NCI-H446 treated with DMSO at 0.1 percent for 48 hours (cell line): ENCODE data around the gene XPC.

Source experiments
- DNase-seq: peaks from one replicate; lab custom pipeline; 2025; lab: John Stamatoyannopoulos, UW

Gene XPC

DNA sequence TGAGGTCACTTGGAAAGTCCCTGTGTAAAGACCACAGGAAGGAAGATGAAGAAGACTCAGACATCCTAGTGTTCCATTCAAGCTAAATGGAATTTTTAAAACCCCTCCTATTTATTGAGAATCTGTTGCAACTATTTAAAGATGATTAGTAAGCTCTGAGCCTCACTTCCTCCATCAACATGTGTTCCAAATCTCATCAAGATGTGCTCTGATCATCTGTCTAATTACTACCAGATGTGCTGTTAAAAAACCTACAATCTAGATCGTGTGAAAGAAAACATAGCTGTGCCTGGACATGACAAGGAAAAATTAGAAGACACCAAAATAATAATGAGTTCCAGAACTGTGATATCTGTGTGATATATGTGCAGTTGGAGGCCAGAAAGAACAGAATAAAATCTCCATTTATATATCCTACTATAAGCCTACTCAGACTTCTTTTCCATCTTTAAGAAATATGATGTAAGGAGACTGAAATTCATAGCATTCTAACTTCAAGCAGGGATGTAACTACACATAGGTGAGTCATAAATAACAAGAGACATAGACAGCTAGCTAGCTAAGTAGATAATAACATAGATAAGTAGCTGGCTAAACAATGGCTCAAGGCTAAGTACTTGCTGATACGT lies 7.8 kb downstream of the XPC start:
- DNase-seq: no peak

GRCh38 chr3:14169871-14170270 lies 8.5 kb downstream of the XPC start:
- no peak for DNase-seq

- DNase-seq: no peak
These were observed 9.0 kb downstream of the XPC start for GRCh38 chr3:14169435-14169834.

GRCh38 chr3:14166877-14167603 lies 11.4 kb downstream of the XPC start:
- no peak for DNase-seq

GRCh38 chr3:14162178-14162577 lies 16.2 kb downstream of the XPC start:
- no peak for DNase-seq

- DNase-seq: no peak
These were observed 17.1 kb downstream of the XPC start for GRCh38 chr3:14161282-14161681.

DNA sequence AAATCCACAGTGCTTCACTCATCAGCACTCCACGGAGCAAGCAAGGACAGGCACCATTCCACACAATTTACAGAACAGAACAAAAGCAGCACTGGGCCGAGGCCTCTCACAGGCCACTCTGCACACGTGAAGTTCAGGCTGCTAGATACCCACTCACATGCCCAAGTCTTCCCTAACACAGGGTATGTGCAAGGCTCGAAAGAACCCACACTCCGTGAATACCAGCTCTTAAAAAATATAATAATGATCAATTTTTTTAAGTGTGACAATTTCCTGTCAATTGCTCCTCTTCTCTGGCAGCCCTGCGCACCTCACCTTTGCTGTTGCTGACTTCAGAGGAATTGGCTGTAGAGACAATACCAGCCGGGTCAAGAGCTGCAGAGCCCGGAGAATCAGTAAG lies 19.0 kb downstream of the XPC start:
- DNase-seq: no peak

DNA sequence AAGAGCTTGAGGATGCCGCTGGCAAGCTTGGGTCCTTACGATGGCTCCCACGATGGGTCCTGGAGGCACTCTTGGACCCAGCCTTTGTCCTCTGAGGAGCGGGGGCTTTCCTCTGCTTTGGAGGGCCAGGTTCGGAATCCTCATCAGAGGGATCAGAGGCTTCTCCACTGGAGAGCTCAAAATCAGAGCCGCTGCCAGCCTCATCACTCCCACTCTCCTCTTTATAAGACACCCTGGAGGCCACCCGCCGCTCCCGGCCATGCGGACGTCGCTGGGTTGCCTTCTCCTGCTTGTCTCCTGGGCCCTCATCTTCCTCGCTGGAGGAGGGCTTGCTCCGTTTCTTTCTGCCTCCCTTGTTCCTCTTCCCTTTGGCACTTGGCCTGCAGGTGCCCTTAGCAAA lies 20.0 kb downstream of the XPC start:
- DNase-seq: no peak

DNA sequence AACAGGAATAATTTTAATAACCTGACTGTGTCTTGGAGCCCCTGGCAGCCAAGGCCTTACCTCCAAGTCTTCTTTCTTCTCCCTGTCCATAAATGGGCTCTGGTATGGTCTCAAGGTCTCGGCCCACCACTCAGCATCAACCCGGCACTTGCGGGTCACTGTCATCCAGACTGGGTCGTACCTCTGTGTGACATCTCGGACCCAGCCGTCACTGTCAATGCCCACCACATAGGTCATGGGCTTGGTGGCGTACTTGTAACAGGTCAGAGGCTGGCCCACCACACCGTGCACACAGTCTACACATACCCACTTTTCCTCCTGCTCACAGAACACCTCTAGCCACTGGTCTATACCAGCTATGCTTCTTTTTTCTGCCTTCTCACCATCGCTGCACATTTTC lies 20.4 kb downstream of the XPC start:
- DNase-seq: no peak

- no peak for DNase-seq
These were observed 21.4 kb downstream of the XPC start for GRCh38 chr3:14156843-14157561.

- DNase-seq: no peak
These were observed 22.2 kb downstream of the XPC start for GRCh38 chr3:14156201-14156600.

DNA sequence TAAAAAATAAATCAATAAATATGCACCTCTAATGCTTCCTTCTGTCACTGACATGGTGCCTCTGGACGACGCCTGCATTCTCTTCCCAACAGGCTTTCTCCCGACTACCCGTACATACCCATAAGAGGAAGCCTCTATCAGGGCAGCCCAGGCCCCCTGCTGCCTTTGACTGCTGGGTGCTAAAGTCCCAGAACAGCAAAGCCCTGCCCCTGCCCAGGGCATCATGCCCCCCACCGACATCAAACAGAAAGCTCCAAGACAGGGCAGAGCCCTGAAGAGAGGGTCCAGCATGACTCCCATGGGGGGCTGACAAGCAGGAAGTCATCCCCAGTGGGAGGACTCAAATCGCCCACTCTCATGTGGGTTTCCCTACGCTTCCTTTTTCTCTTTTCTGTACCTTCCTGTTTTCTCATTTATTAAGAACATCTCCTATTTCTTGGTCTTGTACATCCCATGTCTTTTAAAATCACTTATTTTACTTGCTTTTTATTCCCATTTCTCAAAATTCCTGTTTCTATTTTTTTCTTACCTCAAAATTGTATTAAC lies 23.4 kb downstream of the XPC start:
- no peak for DNase-seq

- DNase-seq: no peak
These were observed 24.1 kb downstream of the XPC start for GRCh38 chr3:14154276-14154675.

- no peak for DNase-seq
These were observed 24.7 kb downstream of the XPC start for GRCh38 chr3:14153663-14154062.

- no peak for DNase-seq
These were observed 25.4 kb downstream of the XPC start for GRCh38 chr3:14152963-14153355.

DNA sequence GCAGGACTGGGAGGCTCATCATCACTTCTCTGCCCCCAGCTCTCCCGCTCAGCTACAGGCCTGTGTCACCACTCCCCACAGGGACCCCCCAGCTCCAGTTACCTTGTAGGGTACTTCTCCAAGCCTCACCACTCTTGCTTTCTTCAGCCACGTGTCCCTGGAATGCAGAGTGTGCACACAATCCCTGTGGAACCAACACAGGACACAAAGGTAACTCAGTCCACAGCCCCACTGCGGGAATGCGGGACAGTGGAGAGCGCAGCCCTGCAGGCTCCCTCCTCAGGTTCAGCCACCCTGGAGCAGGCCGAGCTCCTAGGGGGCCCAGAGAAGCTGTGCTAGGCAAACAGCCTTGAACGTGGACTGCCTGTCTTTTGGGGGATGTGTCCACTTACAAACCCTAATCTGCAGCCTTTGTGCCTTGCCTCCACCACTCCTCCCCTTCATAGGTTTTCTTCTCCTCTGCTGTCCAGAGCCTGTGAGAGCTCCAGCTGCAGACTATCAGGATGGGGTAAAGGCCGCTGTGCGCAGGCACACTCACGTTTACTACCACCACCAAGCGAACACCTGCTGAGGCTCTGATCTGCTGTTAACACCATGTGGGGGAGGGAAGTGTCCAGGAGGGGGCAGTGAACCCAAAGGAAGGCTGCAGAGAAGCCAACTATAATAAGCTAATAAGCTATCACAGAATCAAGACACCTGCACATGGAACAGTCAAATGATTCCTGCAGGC lies 26.0 kb downstream of the XPC start:
- DNase-seq: no peak

GRCh38 chr3:14151471-14152083 lies 26.8 kb downstream of the XPC start:
- DNase-seq: no peak

- DNase-seq: no peak
These were observed 27.7 kb downstream of the XPC start for GRCh38 chr3:14150491-14151230.

DNA sequence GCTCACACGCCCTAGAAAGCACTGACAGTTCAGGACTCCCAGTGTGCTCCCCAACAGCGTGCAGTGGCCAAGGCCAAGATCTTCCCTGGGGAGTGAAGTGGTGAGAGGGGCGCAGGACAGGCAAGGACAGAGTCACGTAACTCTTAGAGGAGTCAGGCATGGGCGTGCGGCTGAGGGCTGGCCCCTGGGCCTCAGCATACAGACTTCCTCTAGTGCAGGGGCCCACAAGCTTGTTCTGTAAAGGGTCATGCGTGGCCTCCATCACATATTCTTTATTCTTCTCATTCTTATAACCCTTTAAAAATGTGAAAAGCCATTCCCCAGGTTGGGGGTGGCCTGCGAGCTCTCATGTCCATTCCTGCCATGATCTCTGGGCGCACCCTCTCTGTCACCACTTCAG lies 28.3 kb downstream of the XPC start:
- no peak for DNase-seq

DNA sequence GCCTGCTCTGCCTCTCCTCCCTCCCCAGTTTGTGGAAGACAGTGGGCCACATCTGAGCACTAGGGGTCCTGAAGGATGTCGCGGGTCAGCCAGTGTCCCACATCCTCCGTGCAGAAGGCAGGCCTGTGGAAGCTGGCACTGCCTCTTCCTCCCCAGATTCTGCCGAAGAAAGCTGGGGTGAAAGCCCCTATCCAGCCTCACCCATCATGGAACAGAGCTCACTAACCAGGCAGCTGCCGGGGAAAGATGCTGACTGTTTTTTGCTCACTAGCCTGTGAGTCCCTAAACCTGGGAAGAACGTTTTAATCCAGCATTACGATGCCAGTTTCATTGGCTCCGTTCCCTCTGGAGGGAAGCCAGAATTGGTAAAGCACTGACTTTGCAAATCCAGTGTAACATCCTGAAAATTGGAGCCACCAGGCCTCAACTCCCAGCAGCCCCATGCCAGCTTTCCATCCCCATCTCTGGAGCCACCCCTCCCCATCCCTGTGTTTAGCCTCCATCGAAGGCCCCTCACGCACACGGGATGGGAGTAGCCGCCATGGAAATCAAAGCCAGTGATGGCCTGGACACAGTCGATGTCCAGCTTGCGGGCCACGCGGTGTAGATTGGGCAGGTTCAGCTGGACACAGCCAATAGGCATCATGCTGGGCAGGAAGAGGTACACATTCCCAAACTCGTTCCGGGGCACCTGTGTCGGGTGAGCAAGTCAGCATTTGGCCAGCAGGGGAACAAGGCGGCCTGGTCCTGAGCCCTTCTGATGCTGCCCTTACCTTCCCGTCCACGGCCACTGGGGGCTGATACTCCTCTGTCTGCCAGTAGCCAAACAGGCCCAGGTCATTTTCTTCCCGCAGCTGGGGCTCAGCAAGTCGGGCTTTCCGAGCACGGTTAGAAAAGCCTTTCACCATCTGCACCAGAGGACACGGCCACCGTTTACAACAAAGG lies 30.1 kb downstream of the XPC start:
- DNase-seq: no peak
